Coronary artery (tissue), 2 donors: ENCODE measurements around the gene KRT4.

Experiments
- DNase-seq: peaks from one replicate; pipeline ENCODE4 v3.0.0-alpha.2; 2017; ENCODE audit warnings: low spot score
- H3K27ac ChIP-seq, 2 donors: fragments of 200-600 bp; sonication (generic); one replicate each; pipeline ENCODE4 v1.5.1; 2016 to 2019
- H3K4me3 ChIP-seq: fragments of 200-600 bp; sonication (generic); 2 replicates; pipeline ENCODE4 v1.5.1; 2016; ENCODE audit warnings: mild to moderate bottlenecking, moderate library complexity
- TF ChIP-seq, protein P1 (sequence below): fragments of 200-600 bp; sonication (generic); IDR thresholded peaks from one replicate; pipeline ENCODE4 v1.5.1; 2019; ENCODE audit warnings: antibody characterized with exemption

KRT4 gene

DNA sequence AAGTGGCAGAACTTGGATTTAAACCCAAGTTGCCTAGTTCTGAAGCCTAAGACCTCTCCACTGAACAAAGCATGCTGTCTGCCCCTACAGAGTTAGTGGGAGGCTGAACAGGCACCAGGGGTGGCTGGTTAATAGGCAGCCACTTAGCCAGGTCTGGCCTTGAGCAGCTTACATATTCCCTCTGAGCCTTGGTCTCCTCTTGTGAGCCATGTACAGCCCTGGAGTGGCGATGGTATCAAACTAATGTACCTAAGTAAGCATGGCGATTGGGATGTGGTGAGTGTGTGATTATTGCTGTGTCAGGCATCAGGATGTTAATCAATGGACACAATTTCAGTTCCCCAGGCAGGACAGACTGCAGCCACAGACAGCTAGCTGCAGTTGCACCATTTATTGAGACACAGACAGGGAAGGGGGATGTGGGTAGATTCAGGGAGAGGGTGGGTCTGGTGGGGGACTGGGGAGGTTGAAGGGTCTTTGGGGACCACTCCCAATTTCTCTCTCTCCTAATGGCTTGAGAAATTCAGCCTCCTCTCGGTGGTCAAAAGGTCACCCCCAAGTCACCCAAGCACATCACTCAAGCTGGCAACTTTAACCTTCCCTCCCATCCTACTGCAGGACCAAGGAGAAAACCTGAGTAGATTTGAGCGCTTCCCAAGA lies 7.3 kb upstream of the KRT4 start:
- H3K4me3 ChIP-seq = no peak overlapping the region
- no peak for DNase-seq
- H3K27ac ChIP-seq = no peak overlapping the region
- TF ChIP-seq, protein P1, sequence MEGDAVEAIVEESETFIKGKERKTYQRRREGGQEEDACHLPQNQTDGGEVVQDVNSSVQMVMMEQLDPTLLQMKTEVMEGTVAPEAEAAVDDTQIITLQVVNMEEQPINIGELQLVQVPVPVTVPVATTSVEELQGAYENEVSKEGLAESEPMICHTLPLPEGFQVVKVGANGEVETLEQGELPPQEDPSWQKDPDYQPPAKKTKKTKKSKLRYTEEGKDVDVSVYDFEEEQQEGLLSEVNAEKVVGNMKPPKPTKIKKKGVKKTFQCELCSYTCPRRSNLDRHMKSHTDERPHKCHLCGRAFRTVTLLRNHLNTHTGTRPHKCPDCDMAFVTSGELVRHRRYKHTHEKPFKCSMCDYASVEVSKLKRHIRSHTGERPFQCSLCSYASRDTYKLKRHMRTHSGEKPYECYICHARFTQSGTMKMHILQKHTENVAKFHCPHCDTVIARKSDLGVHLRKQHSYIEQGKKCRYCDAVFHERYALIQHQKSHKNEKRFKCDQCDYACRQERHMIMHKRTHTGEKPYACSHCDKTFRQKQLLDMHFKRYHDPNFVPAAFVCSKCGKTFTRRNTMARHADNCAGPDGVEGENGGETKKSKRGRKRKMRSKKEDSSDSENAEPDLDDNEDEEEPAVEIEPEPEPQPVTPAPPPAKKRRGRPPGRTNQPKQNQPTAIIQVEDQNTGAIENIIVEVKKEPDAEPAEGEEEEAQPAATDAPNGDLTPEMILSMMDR = no peak

DNA sequence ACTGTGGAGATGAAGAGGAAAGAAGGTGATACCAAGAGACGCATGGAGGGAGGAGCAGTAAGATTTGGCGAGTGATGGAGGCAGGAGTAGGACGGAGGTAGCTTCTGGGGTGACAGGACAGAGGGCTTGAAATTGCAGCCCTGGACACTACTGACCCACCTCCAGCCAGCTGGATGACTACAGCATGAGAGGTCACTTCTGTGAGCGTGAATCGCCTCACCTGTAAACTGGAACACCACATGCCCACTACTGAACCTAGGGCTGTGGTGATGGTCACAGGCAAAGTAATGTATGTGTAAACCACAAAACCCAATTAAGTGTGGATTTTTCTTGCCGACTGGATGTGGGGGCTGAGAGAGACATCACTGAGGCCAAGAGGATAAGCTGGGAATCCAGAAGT lies 6.6 kb upstream of the KRT4 start:
- H3K27ac ChIP-seq = no peak overlapping the region
- H3K4me3 ChIP-seq = no peak overlapping the region
- DNase-seq = no peak
- TF ChIP-seq, protein P1 = no peak

DNA sequence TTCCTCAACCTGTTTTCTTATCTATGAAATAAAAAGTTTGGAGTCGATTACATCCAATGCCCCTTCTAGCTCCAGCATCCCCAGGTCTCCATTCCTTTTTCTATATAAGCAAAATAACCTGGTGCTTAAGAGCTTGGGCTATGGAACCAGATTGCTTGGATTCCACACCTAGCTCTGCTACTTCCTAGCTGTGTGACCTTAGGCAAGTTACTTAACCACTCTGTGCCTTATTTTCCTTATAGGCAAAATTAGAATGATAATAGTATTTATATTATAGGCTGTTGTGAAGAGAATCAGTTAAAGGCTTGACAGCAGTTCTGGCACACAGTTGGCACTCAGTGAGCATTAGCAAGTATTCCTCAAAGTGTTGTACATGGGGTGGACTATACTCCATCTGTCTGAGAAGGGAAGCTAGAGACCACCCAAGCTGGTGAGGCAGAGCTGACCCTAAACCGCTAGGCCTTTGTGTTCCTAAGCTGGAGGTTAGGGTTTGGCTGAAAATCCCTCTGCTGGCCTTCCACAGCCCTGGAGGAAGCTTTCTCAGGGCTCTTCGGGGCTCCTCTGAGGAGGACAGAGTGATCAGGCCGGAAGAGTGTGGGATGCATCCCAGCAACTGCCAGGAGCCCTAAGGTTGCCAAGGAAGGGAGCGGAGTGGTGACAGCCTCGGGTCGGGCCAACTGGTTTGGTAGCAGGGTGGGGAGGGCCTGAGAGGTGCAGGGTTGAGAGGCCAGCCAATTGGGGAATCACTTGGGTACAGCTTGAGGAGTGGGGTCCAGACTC lies 6.0 kb upstream of the KRT4 start:
- TF ChIP-seq, protein P1 = no peak
- Histone ChIP-seq H3K4me3 (no peak overlapping the region), H3K27ac (no peak overlapping the region)
- DNase-seq = no peak

DNA sequence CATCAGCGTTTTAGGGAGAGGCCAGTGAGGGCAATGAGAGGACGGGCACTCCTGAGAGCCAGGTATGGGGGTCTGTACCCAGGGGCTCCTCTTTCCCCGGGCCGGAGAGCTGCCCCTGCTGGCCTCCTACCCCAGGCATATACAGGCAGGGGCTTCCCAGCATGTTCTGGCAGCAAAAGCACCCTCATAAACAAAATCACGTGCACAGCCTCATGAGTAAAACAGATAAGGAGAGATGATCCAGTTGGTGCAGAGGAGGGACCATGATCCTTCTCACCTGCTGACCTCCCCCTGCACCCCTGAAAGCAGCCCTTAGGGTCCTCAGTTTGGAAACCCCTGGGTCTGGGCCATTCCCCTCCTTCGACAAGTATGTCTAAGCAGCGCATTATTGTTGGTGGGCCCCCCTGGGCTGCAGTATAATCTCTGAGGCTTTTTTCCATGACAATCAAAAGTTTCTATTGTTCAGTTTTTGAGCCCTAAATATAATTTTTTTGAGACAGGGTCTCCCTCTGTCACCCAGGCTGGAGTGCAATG lies 5.0 kb upstream of the KRT4 start:
- no peak for DNase-seq
- H3K27ac ChIP-seq = no peak overlapping the region
- no peak overlapping the region for H3K4me3 ChIP-seq
- TF ChIP-seq, protein P1 = no peak

DNA sequence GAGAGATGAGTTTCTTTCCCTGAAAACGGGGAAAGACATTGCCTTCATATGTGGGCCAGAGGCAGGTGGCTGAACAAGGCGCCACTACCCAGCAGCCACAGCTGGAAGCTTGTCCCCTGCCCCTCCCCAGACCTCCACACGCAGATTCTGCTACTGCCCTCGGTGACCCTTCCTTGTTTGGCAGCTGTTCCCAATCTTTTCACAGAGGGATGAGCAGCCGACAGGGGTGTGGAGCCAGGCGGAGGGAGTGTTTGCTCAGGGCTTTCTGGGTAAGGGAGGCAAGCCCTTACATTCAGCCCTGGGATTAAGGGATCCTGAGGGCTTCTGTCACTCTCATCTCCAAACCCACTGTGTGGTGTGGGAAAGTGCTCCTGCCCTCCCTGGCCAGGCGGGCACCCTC lies 4.5 kb upstream of the KRT4 start:
- TF ChIP-seq, protein P1 = no peak
- DNase-seq = no peak
- no peak overlapping the region for H3K4me3 ChIP-seq
- H3K27ac ChIP-seq = no peak overlapping the region

DNA sequence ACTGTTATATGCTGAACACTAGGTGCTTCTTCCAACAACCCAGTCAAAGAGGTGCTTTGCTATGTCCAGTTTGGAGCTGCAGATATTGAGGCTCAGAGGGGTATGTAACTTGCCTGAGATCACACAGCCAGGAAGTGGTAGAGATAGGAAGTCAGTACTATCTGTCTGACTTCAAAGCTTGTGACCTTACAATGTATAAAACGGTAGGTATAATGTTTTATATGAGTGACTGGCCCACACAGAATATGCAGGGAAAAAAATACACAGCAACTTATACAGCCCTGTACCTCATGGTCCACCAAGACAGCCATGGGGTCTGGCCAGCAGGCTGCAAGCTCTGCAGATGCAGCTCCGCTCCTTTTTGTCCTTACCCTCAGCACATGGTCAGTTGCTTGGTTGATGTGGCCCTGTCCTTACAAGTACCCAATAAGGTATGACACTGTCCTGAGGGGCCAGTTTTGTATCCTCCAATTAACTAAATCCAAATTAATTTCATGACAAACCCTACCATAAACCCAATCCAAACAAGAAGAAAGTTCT lies 3.9 kb upstream of the KRT4 start:
- H3K4me3 ChIP-seq = no peak overlapping the region
- TF ChIP-seq, protein P1 = no peak
- DNase-seq = no peak
- H3K27ac ChIP-seq = no peak overlapping the region
